Fibroblast of the conjunctiva (primary cell): ENCODE results near the gene STUM.
A peak's percentile ranks its signal among the peaks of the same experiment; 100 is the strongest.
"Not testable (repeated sequence)": the region's sequence is repeated elsewhere in the genome, so short reads cannot be mapped to it uniquely, and the experiment has no call there.

Experiments used
- DNase-seq: peaks from one replicate; pipeline ENCODE4 v3.0.0-alpha.2; 2010; ENCODE audit warnings: low read depth

The STUM gene, protein sequence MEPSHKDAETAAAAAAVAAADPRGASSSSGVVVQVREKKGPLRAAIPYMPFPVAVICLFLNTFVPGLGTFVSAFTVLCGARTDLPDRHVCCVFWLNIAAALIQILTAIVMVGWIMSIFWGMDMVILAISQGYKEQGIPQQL

DNA sequence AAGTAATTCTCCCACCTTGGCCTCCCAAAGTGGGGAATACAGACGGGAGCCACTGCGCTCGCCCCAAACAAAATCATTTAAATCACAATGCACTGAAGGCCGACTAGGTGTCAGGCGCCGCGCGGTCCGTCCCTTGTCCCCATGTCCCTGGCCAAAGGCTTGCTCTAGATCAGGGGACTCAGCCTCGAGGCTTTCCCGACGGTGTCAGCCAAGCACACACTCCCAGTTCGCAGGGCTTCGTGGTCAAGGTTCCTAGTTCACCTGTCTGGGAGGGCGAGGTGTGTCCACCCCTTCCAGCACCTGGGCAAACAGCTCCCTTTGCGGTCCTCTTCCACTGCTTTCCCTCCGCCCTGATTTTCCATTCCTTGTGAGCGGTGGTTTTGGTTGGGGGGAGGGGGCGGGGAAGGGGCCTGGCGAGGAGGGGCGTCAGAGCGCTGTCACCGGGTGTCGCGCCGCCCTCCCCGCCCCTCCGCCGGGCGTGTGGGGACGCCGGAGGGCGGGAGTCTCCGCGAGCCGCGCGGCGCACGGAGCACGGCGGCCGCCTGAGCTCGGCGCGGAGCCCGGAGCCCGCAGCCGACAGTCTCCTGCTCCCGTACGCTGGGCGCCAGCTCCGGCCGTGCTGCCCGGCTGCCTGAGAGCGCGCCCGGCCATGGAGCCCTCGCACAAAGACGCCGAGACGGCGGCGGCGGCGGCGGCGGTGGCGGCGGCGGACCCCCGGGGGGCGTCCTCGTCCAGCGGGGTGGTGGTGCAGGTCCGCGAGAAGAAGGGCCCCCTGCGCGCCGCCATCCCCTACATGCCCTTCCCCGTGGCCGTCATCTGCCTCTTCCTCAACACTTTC lies at the start of gene STUM:
STUM (plus strand) TSS at position 509 of the 838 bp plus-strand sequence; CDS start at position 650, 141 bp downstream.
- DNase-seq: no peak

DNA sequence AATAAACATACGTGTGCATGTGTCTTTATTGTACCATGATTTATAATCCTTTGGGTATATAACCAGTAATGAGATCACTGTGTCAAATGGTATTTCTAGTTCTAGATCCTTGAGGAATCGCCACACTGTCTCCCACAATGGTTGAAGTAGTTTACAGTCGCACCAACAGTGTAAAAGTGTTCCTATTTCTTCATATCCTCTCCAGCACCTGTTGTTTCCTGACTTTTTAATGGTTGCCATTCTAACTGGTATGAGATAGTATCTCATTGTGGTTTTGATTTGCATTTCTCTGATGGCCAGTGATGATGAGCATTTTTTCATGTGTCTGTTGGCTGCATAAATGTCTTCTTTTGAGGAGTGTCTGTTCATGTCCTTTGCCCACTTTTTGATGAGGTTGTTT lies 48.9 kb upstream of the STUM start:
- not testable (repeated sequence) for DNase-seq

DNA sequence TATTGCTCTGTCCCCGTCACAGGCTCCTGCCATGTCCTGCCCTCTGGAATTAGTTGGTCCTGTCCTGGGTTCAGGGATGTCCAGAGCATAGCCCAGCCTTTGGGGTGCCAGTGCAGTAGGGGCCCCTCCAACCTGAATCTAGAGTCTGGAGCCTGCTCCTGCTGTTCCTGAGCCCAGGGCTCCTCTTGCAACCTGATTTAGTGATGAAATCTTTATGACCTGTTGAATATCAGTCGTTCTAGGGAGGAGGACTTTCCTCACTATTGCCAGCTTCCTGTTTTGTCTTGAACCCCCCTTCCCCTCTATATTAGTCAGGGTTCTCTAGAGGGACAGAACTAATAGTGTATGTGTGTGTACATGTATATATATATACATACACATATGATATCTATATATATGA lies 42.5 kb upstream of the STUM start:
- no peak for DNase-seq

DNA sequence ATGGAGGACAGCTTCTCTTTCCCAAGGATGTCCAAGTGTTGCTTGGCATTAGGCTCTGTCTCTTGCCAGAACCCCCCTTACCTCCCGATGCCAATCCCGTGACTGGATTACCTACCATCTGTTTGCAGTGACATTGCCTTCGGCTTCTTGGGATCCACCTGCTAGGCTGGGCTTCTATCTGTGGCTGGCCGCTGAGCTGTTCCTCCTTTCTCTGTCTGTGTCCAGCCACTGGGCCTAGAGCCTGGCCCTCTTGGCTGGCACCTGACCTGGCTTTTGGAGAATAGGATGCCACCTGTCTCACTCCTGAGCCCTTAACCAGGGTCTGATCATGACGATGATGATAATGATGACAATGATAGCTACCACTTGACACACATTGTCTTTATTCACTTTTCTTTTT lies 41.6 kb upstream of the STUM start:
- DNase-seq: no peak

DNA sequence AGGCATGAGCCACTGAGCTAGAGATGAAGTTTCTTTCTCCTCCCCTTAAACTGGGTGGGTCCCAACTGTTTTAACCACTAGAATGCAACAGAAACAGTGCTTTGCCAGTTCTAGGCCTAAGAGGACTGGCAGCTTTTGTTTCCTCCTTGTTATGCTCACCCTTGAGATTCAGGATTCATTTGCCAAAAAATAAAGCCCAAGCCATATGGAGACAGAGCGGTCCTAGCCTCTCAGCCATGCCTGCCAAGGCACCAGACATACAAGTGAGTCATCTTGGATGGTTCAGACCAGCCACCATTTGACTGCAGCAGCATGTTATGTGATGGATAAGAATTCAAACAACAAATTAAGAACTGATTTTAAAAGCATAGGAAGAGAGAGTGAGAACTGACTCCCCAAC lies 38.1 kb upstream of the STUM start:
- peak; percentile 24 for DNase-seq

DNA sequence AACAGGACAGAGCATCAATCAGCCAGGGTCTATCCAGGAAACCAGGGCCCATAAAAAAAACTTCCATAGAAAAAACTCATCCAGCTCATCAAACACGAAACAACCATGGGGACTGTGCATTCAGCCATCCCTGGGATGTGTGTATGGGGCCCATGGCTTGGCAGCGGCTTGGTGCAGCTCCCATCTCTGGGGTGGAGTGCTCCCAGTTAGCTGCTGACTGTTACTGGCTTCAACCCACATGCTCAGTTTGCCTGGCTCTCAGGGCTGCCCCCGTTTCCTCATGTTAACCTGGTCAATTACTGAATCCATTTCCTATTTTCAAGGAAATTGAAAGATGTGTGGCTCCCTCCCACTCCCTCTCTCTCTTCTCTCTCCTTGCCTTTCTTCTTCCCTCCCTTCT lies 37.3 kb upstream of the STUM start:
- DNase-seq: no peak

DNA sequence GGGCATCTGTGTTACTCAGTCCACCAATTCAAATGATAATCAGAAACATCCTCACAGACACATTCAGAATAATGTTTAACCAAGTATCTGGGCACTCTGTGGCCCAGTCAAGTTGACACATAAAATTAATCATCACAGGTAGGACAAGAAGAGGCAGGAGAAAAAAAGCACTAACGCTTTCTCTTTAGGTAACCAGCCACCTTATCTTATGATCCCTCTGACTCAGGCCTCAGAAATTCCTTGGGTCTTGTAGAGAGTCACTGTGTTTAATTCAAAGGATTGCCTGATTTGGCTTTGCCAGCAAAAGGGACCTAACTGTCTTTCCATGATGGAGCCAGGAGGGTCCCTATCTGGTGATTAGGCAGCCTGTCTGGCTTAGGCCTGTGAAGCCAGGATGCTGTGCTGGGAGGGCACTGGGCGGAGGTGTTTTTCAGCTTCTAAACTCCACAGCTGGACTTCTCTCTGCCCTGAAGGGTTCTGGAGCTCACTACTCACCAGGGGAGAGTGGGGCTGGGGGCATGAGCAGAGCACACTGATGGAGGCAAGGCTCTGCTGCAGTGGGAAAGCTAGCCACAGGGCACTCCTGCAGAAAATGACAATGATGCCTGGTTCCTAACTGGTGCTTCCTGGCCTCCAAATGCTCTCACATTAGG lies 36.4 kb upstream of the STUM start:
- DNase-seq: no peak

DNA sequence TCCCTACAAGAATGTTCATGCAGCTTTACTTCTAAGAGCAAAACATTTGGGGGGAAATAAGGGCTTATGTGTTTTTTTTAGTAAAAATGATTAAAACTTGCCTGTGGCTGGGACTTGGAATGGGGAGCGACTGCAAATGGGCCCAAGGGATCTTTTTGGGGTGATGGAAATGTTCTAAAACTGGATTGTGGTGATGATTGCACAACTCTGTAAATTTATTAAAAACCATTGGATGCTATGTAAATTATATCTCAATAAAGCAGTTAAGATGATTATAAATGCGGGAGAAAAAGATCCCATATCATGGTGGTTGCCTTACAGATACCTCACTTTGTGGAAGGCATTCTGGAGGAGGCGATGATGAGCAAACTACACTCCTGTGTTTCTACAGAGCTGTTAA lies 30.2 kb upstream of the STUM start:
- DNase-seq: no peak

DNA sequence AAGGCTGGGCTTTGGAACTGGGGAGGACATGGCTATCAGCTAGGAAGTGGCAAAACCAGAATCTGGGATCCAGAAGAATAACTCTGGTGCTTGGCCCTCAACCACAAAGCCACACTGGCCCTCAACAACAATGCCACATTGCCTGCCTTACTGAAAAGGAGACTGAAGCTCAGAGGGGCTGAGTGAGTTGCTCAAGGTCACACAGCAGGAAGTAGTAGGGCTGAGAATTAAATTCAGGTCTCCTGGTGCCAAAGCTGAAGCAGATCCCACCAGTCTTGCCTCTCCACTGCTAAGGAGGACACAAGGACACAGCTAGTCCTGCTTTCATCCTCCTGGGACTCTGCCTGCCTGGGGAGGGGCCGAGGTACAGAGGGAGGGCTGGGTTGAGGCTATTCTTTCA lies 29.4 kb upstream of the STUM start:
- no peak for DNase-seq

DNA sequence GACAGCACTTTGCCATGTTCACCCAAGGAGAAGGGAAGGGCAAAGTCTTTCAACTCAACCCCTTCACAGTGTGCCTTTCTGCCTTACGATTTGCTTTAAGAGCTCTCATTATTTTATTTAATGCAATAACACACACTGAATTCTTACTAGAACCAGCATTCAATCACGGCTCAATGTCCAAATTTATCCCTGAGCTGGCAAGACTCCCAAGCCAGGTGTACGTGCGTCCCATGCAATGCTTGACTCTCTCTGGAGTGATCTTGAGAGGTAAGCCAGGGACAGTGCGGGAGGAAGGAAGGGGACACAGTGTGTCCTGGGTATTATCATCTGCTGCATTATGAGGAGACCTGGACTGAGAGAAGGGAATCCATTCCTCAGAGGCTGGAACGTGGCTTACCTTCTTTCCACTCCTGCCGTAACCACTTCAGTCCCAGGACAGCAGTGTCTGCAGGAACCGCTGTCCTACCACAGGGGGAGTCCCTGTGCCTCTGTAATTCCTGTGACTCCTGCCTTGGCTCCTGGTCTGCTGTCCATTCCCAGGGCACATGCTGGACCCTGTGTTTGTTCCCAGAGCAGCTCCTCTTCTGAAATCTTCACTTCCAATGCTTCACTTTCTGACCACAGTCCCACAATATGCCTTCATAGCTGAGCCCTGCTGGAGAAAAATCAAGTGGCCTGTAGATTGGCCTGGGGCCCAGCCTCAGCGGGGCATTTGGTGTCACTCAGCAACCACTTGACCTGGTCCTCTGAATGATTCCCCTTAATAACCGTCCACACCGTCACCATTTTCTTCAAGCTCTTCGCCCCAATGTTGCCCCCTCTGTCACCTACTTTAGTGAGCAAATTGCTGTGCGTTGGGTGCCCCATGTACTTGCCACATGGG lies 28.6 kb upstream of the STUM start:
- no peak for DNase-seq

DNA sequence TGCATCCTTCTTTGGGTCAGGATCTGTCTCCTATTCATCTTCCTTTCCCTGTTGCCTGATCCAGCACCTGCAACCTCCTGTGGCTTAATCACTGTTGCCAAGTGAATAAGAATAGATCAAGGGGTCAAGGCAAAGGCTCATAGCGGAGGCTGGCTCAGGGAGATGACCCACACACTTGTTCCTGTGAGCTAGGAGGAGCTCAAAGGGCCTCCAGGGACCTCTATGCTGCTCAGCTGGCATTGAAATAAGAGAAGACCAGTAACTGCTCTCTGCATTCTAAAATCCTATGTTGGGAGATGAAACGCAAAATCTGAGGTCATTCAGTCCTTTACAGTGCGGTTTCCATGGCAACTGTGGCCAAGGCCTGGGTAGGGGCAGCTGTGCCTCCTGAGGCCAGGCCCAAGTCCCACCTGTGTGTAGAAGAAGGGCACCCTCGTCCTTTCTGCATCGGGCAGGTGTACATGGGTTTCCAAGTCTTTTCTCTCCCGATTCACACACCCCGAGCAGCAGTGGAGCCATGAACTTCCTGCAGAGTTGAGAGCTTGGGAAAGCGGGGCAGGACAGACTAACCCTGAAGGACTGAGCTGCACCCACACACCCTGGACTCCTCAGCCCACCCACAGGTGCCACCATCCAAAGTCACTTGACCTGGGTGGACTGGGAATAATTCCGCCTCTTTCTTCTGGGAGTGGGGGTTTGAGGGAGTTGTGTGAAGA lies 27.8 kb upstream of the STUM start:
- no peak for DNase-seq

DNA sequence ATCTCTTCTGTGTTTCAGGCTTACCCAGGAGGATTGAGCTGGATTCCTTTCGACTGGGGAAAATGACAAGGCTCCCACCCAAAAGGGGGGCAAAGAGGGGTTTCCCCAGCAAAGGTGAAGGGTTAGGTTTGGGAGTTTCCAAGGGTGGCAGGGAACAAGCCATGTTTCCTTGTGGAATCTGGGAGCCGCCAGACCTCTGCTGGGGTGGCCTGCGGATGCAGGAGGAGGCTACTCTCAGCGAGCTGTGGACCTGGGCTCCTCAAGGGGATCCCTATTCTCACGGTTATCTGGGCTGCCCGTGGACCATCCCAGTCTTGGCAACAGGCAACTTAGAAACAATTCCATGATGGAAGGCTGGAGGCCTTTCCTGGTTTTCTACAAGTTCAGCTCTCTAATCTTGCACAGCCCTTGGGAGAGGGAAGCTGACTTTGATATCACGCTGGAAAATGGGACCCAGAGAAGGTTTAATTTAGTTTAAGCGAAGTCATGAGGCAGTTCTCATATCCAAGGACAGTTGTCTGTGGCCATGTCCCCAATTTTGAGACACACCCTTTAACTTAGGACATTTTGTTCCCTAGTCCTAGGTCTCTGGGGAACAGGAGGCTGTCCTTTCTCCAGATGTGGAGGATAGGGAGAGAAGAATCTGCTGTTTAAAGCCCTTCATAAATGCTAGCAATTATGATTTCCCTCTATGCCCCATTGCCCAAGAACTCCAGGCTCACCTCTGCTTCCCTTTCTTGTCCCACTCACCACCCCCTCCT lies 24.7 kb upstream of the STUM start:
- no peak for DNase-seq

DNA sequence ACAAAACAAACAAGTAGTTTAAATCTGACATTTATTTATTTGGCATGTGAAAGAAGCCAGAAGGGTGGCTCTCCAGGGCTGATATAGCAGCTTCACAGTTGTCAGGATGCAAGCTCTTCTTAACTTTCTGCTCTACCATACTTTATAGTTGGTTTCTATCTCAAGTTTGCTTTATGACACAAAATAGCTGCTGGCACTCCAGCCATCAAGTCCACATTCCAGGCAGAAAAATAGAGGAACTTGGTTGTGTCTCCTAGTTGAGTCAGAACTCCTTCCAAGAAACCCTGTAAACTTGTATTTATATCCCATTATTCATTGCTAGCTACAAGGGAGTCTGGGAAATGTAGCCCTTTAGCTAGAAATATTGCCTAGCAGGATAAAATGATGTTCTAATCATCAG lies 24.0 kb upstream of the STUM start:
- DNase-seq: no peak

DNA sequence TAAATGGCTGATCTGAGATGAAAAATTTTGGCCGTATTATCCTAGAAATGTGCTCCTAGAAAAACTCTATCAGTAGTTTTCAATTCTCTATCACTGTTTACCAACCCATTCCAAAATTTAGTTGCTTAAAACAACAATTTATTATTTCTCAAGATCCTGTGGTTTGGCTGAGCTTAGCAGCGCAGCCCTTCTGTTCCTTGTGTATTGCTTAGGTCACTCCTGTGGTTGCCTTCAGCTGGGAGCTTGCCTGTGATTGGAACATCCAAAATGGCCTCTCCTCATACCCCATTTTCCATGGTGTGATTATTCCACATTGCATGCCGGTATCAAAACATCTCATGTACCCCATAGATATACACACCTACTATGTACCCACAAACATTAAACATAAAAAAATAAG lies 22.8 kb upstream of the STUM start:
- DNase-seq: no peak

DNA sequence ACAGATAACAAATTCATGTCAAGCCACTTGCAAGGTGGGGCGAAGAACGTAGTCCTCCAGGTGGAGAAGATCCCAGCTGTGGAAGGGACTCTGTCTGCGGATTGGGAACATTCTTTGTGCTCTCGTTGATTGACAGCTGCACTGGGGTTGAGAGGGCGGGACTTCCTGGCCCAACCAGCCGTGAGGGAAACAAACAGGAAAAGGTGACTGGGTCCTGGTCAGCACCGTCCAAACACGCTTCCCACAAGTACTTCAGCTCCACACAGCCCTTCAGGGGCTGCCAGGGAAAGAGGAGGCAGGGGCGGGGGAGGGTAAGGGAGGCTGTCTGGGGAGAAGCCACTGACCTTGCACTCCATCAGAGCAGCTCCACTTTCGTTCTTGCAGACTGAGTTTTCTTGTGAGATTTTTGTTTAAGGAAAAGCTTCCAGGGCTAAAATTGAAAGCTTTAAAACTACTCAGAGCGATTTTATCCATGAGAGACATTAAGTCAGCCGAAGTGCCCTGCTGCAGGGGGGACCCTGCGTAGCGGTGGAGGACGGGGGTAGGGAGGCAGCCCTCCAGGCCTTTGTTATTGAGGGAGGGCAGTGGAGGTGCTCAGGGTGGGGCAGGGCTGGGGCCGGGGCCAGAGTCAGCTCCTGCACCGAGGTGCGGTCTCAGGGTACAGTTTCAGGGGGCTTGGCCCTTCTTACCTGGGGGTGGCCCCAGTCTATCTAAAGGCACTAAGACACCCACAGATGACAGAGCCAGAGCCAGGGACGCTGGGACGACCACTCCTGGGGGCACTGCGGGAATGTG lies 21.6 kb upstream of the STUM start:
- DNase-seq: no peak

DNA sequence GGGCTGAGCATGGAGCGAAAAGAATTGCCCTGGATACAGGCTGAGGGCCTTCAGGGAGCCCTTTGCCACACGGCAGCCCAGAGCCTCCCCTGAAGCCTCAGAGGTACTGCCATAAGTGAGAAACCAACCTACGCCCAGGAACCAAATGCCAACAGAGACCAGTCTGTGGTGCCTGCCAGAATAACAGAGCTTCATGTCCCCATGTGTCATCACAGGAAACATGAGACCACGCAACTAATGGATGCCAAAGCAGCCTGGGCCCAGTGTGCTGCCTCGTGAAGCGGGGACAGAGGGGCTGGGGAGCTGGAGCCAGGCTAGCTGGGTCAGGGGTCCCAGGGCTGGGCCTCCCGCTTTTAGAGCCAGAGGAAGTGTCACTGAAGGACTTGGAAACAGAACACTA lies 18.7 kb upstream of the STUM start:
- DNase-seq: no peak

DNA sequence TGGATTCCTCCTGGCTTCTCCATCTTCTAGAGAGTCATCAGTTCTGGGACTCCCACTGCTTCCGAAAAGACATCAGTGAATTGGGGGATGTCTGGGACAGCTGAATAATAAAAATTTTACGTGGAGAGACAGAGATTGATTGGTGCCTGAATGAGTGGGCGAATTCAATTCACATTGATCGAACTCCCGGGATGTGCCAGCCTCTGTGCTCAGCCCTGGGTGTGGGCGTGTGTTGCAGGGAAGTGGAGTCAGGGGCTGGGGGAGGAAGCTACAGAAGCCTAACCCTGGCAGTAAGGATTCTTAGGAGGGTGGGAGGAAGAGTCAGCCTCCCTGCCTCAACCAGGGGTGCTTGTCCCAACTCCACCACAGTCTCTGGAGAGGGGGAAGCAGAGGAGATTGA lies 18.0 kb upstream of the STUM start:
- DNase-seq: no peak

DNA sequence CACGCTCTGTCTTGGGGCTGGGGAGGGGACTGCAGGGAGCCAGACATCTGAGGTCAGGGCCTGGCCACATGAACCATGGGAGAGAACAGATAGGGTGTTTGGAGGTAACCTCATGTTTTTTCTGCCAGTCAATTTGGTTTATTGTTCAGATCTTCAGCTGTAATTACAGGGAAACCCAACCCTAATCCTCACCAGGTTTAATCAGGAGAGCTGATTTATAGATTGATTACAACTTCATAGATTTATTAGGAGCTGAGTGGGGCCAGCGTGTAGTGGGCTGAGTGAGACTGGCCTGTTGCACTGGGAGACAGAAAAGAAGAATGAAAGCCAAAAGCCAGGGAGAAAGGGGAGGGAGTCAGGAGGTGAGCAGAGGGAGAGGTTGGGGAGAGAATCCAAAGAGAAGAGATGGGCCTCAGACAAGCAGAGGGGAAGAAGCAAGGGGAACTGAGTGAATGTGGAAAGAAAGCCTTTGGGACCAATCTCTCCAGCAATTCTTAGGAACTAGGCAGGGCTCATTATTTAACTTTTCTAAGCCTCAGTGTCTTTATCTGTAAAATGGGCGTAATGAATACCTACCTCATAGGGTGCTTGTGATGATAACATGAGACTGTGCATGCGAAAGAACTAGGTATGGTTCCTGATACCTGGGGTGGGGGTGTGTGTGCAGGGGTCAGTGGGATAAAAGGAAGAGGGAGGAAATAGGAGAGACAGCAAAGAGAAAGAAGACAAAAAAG lies 17.0 kb upstream of the STUM start:
- no peak for DNase-seq

DNA sequence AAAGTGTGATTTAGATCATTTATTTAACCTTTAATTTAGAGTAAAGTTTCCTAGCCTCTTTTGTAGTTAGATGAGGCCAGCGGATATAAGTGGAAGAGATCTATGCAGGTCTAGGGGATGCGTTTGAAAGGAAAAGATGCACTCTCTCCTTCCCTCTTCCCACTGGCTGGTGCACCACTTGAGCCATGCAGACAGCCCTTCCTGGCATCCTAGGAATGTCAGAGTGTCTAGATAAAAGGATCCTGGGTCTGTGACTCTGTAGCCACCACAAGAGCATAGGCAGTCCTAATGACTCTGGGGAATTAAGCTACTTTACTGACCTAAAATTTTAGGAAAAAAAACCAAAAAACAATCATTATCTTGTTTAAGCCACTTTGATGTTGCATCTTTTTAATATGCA lies 16.0 kb upstream of the STUM start:
- DNase-seq: no peak

DNA sequence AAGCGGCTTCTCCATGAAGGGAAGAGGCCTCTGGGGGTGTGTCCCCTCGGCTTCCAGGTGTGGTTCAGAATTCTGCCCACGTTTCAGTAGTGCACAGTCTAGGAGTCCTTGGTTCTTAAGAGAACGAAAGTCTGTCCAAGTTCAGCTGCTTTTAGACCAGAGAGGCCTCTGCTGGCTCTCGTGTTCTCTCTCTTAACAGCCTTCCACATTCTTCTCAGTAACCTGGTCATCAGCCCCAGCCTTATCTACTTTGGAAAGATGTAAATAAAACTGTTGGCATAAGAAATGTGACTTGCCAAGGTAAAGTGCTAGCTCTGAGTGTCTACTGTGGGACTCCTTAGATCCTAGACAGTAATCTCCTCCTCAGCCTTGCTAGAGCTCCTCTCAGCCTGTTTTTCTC lies 15.3 kb upstream of the STUM start:
- no peak for DNase-seq
